ENCODE data around the gene CIDEC. TPM values are rescaled to one million over a fixed set of nuclear protein-coding genes. Genes with fewer than 3 reads are reported as not detected.

Gene CIDEC
- total RNA-seq, 6 donors from 2014 or later = not detected

- DNase-seq (no peak), ATAC-seq (ENCODE audit: low FRiP score in 2 of 2) (no peak)
- H3K36me3 ChIP-seq = peaks cover 6 to 66% (median 41%) of the 10 kb centered on the region in 4 donors
- H3K9me3 ChIP-seq = no peaks in the 10 kb centered on the region
- WGBS, 2 donors = 91 to 93% methylated on average over 5 to 9 of the region's 9 CpGs
- no peaks in the 10 kb centered on the region for H3K27me3 ChIP-seq
- no peaks in the 10 kb centered on the region for H3K4me1 ChIP-seq
- no peak for TF ChIP-seq POLR2AphosphoS5 (IDR thresholded peaks at IDR 0.05)
- no peak for TF ChIP-seq POLR2A (IDR thresholded peaks at IDR 0.05)
- TF ChIP-seq CTCF (IDR thresholded peaks at IDR 0.05) = no peak
- TF ChIP-seq EP300 (IDR thresholded peaks at IDR 0.05) = no peak
- H3K27ac ChIP-seq = no peak overlapping the region
- H3K4me3 ChIP-seq = no peak overlapping the region
Observed at GRCh38 chr3:9833078-9833477, 47.0 kb downstream of the CIDEC start.

- 94 to 100% methylated on average over 3 of the region's 3 CpGs for WGBS, 2 donors
- Histone ChIP-seq H3K9me3 (no peaks in the 10 kb centered on the region), H3K27ac (no peak overlapping the region), H3K4me1 (no peaks in the 10 kb centered on the region), H3K4me3 (no peak overlapping the region), H3K36me3 (peaks cover 6 to 69% (median 42%) of the 10 kb centered on the region in 4 donors), H3K27me3 (no peaks in the 10 kb centered on the region)
- DNase-seq (no peak), ATAC-seq (ENCODE audit: low FRiP score in 2 of 2) (no peak)
- TF ChIP-seq EP300 (IDR thresholded peaks at IDR 0.05) (no peak), CTCF (IDR thresholded peaks at IDR 0.05) (no peak), POLR2AphosphoS5 (IDR thresholded peaks at IDR 0.05) (no peak), POLR2A (IDR thresholded peaks at IDR 0.05) (no peak)
Observed at GRCh38 chr3:9831253-9831652, 48.8 kb downstream of the CIDEC start.

DNA sequence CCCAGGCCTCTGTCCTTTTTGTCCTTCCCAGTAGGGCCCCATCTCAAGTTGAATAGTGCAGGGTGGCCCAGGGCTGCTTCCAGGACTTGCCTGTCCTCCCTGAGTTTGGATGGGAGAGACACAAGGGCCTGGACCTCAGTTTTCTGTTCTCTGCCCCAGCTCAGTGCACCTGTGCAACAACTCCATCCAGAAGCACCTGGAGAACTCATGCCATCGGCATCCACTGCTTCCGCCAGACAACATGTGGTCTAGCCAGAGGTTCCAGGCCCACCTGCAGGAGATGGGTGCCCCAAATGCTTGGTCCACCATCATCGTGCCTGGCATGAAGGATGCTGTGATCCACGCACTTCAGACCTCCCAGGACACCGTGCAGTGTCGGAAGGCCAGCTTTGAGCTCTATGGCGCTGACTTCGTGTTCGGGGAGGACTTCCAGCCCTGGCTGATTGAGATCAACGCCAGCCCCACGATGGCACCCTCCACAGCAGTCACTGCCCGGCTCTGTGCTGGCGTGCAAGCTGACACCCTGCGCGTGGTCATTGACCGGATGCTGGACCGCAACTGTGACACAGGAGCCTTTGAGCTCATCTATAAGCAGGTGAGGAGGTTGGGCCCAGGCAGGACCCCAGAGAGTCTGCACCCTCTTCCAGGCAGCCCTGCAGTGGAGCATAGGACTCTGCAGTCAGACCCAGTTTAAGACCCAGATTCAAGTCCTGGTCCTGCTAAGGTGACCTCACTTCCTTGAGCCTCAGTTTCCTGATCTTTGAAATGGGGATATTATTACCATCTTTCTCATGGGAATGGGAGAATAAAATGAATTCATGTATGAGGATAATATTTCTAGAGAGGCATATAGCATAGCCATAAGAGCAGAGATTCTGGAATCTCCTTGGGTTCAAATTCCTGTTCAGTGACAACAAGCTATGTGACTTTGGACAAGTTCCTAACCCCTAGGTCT is 51.0 kb downstream of the CIDEC start:
- 96 to 100% methylated on average over 1 to 17 of the region's 17 CpGs for WGBS, 2 donors
- DNase-seq = no peak
- Histone ChIP-seq H3K9me3 (no peaks in the 10 kb centered on the region), H3K4me1 (no peaks in the 10 kb centered on the region), H3K36me3 (peaks cover 6 to 47% (median 26%) of the 10 kb centered on the region in 4 donors), H3K4me3 (no peak overlapping the region), H3K27ac (no peak overlapping the region), H3K27me3 (no peaks in the 10 kb centered on the region)
- TF ChIP-seq POLR2A (IDR thresholded peaks at IDR 0.05) (no peak), EP300 (IDR thresholded peaks at IDR 0.05) (no peak), CTCF (IDR thresholded peaks at IDR 0.05) (no peak), POLR2AphosphoS5 (IDR thresholded peaks at IDR 0.05) (no peak)
- no peak for ATAC-seq (ENCODE audit: low FRiP score in 2 of 2)

DNA sequence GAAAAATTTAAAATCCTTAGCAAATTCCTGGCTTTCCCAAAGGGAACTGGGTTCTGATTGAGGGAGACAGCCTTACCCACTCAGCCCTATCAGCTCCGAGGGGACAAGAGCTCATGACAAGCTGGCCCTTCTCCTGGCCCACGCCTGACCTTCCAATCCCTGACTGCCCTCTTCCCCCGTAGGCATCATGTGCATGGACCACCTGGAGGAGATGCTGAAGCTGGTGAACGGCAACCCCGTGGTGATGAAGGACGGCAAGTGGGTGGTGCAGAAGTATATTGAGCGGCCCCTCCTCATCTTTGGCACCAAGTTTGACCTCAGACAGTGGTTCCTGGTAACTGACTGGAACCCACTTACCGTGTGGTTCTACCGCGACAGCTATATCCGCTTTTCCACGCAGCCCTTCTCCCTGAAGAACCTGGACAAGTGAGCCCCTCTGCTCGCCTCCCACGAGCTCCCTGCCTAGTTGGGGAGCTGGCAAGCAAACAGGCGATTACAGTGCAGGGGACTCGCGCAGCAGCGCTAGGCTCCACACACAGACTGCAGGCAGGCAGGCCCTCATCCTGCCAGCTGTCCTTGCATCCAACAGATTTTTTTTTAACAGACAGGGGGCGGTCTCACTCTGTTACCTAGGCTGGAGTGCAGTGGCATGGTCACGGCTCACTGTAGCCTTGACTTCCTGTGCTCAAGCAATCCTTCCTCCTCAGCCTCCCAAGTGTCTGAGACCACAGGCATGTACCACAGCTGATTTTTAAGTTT is 53.1 kb downstream of the CIDEC start:
- 87 to 88% methylated on average over 15 to 20 of the region's 20 CpGs for WGBS, 2 donors
- Histone ChIP-seq H3K27me3 (no peaks in the 10 kb centered on the region), H3K36me3 (peaks cover 0 to 31% (median 13%) of the 10 kb centered on the region in 4 donors), H3K27ac (no peak overlapping the region), H3K4me1 (no peaks in the 10 kb centered on the region), H3K4me3 (no peak overlapping the region), H3K9me3 (no peaks in the 10 kb centered on the region)
- peak; percentile 37 to 39 for ATAC-seq (ENCODE audit: low FRiP score in 2 of 2)
- TF ChIP-seq POLR2A (IDR thresholded peaks at IDR 0.05) (no peak), CTCF (IDR thresholded peaks at IDR 0.05) (peak in 3 of 6 experiments; percentile 23 to 41 (median 26))
- DNase-seq = no peak
